Central memory CD8-positive, alpha-beta T cell (primary cell): ENCODE results near the gene PTPRG.
"Not testable (repeated sequence)": the region's sequence is repeated elsewhere in the genome, so short reads cannot be mapped to it uniquely, and the experiment has no call there.

Experiments used
- ATAC-seq: fragments of 150-1000 bp; cut with Tn5 transposase; replicated peaks from 2 replicates; pipeline ENCODE4 v1.10.0; 2022; ENCODE audit warnings: mild to moderate bottlenecking, moderate FRiP score, moderate number of reproducible peaks; ENCODE audit not compliant: poor library complexity, severe bottlenecking; ENCODE audit errors: extremely low read depth
- DNase-seq, 2 donors: peaks; one replicate each; pipeline ENCODE4 v3.0.0; 2021; ENCODE audit warnings: low spot score in 2 of 2
- H3K27ac Mint-ChIP-seq: one replicate; pipeline ENCODE4 v1.8.0; 2022; ENCODE audit warnings: low read depth, mild to moderate bottlenecking, moderate library complexity, mixed read lengths
- H3K27me3 Mint-ChIP-seq: one replicate; pipeline ENCODE4 v1.8.0; 2022; ENCODE audit warnings: mixed read lengths
- H3K36me3 Mint-ChIP-seq: one replicate; pipeline ENCODE4 v1.8.0; 2022; ENCODE audit warnings: mild to moderate bottlenecking, moderate library complexity, mixed read lengths; ENCODE audit not compliant: insufficient read depth
- H3K4me1 Mint-ChIP-seq: one replicate; pipeline ENCODE4 v1.8.0; 2022; ENCODE audit warnings: mixed read lengths
- H3K4me3 Mint-ChIP-seq: one replicate; pipeline ENCODE4 v1.8.0; 2022; ENCODE audit warnings: mild to moderate bottlenecking, moderate library complexity, mixed read lengths
- H3K9me3 Mint-ChIP-seq: one replicate; pipeline ENCODE4 v1.8.0; 2022; ENCODE audit warnings: mixed read lengths

The PTPRG gene

DNA sequence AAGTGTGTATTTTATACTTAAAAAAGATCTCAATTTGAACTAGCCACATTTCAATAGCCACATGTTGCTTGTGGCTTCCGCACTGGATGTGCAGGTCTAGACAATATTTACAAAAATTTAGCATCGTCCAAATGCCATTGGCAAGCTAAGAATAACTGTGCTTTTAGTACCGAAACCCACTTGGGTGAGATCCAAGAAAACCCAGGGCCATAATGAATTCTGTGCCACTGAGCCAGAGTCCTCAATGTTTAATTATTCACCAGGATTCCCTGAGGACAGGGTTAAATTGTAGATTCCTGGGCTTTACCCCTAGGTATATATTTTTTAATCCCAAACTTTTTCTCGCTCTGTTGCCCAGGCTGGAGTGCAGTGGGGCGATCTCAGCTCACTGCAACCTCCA, 22.9 kb upstream of the PTPRG start:
- ATAC-seq: no peak
- H3K9me3 Mint-ChIP-seq: peaks cover 9% of the 10 kb centered on the region

DNA sequence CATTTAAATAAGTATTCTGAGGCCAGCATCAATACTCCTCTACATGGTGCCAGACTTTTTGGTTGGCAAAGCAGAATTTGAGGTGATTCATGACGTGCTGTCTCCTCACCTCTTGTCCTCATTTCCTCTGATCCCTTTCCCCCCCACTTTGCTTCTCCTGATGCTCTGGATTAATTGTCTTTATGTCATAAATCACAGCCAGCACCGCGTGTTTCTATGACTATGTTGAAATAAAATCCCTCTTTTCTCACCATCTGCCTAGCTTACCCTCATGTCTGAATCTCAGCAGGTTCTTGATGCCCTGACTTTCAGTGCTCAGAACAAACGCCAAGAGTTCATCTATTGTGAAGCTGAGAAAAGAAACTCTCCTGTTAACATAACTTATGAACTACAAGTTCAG, 19.7 kb upstream of the PTPRG start:
- no peak for ATAC-seq
- H3K4me1 Mint-ChIP-seq: no peaks in the 10 kb centered on the region
- no peaks in the 10 kb centered on the region for H3K27me3 Mint-ChIP-seq
- H3K27ac Mint-ChIP-seq: no peak overlapping the region
- peaks cover 9% of the 10 kb centered on the region for H3K9me3 Mint-ChIP-seq
- no peaks in the 10 kb centered on the region for H3K36me3 Mint-ChIP-seq
- H3K4me3 Mint-ChIP-seq: no peak overlapping the region
- no peak for DNase-seq

More for the DNA sequence above, 22.9 kb upstream of the PTPRG start:
- DNase-seq: no peak
- H3K27ac Mint-ChIP-seq: no peak overlapping the region
- no peaks in the 10 kb centered on the region for H3K27me3 Mint-ChIP-seq
- H3K4me3 Mint-ChIP-seq: no peak overlapping the region
- H3K36me3 Mint-ChIP-seq: peaks cover 1% of the 10 kb centered on the region
- H3K4me1 Mint-ChIP-seq: no peaks in the 10 kb centered on the region

DNA sequence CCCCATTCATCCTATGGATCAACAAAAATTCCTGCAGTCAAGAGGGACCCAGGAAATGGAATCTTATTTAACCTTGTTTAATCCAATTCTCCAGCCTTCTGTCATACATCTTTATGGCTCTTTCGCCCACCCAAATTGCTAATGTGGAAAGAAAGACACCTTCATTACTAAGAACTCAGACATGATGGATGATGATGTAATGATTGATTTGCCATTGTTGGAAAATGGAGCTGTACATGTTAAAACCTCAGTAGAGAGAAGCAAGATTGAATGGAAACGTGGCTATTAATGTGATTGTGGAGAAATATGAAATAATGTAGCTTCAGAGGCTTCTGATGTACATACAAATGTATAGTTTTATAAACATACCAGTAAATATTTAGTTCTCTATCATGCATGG, 15.7 kb upstream of the PTPRG start:
- Mint-ChIP-seq H3K36me3 (no peaks in the 10 kb centered on the region), H3K27ac (no peak overlapping the region), H3K4me3 (no peak overlapping the region), H3K4me1 (no peaks in the 10 kb centered on the region), H3K9me3 (peaks cover 9% of the 10 kb centered on the region), H3K27me3 (no peaks in the 10 kb centered on the region)
- DNase-seq: no peak
- no peak for ATAC-seq

DNA sequence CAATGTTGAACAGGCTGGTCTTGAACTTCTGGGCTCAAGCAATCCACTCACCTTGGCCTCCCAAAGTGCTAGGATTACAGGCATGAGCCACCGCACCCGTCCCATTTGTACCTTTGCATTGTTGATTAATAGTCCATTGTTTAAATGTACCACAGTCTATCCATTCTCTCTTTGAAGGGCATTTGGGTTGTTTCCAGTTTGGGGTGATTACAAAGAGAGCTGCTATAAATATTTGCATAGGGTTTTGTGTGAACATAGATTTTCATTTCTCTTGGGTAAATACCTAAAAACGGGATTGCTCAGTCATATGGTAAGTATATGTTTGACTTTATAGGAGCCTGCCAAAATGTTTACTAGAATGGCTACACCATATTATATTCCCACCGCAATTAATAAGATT, 13.7 kb upstream of the PTPRG start:
- no peaks in the 10 kb centered on the region for H3K27me3 Mint-ChIP-seq
- H3K36me3 Mint-ChIP-seq: no peaks in the 10 kb centered on the region
- peaks cover 5% of the 10 kb centered on the region for H3K9me3 Mint-ChIP-seq
- H3K4me1 Mint-ChIP-seq: no peaks in the 10 kb centered on the region
- H3K27ac Mint-ChIP-seq: no peak overlapping the region
- no peak for ATAC-seq
- no peak for DNase-seq
- no peak overlapping the region for H3K4me3 Mint-ChIP-seq

DNA sequence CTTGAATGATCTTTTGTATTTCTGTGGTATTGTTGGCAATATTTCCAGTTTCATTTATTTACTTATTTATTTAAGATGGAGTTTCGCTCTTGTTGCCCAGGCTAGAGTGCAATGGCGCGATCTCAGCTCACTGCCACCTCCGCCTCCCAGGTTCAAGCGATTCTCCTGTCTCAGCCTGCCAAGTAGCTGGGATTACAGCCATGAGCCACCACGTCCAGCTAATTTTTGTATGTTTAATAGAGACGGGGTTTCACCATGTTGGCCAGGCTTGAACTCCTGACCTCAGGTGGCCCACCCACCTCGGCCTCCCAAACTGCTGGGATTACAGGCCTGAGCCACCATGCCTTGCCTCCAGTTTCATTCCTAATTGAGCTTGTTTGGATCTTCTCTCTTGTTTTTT, 8.7 kb upstream of the PTPRG start:
- H3K27ac Mint-ChIP-seq, H3K36me3 Mint-ChIP-seq, H3K4me3 Mint-ChIP-seq, H3K9me3 Mint-ChIP-seq, DNase-seq, H3K4me1 Mint-ChIP-seq, ATAC-seq: not testable (repeated sequence)
- peaks cover 11% of the 10 kb centered on the region for H3K27me3 Mint-ChIP-seq

DNA sequence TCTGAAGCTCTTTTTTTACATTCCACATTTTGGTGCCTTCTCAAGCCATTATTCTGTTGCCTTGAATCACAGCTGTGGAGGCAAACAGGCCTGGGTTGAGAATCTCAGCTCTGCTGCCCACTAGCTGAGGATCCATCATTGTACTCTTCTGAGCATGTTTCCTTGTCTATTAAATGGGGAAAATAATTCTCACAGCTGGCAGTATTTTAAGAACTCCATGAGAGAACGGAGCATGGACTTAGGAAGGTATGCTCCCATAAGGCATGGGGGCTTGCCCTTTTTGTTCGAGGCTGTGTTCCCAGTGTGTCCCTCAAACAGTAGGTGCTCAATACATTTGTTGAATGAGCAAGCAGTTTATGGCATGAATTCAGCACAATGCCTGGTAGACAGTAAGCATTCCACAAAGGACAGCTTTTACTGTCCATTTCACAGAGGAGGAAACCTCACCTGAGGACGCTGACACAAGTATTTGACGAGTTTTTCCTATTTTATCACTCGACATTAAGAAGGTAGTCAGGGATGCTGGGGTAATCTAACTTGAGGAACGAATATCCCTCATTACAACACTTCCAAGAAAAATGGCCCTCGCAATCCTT, 2.1 kb upstream of the PTPRG start:
- Mint-ChIP-seq H3K4me1 (no peaks in the 10 kb centered on the region), H3K27ac (no peak overlapping the region), H3K36me3 (no peaks in the 10 kb centered on the region), H3K4me3 (no peak overlapping the region), H3K9me3 (peaks cover 6% of the 10 kb centered on the region), H3K27me3 (peaks cover 59% of the 10 kb centered on the region)
- DNase-seq (no peak), ATAC-seq (no peak)

DNA sequence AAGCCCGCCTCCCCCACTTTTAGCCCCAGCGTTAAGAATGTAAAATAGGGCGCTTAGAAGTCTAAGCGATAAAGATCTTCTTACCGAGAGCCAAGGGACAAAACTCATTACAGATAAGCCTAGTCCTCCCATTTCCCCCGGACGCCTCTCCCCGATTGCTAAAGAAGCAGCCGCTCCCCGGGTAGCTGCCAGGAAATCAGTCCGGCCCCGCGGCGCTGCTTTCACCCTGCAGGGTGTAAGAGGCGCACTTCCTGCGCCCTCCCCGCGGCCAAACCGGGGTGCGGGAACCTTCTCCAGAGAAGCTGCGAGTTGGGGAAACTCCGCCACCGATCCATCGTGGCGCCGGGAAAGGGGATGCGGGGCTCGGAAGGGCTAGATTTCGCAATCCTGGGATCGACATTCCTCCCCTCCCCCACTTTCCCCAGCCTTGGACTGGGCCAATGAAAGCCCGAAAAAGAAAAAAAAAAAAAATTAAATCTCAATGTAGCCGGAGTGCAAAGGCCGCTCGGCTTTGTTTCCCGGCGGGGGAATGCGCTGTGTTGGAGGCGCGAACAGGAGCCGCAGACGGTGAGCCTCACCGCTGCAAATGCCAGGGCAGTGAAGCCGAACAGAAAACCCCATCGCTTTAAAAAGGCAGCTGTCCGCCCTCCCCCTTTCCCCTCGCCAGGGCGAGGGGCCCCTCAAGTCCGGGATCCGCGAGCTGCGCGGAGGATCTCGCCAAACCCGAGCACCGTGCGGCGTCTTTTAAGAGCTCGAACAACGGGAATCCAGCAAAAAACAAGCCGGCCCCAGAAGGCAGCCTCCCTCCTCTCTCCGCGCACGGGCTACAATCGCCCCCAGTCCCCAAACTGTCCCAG, 626 bp upstream of the PTPRG start:
- DNase-seq: no peak
- no peak for ATAC-seq
- Mint-ChIP-seq H3K36me3 (no peaks in the 10 kb centered on the region), H3K9me3 (peaks cover 6% of the 10 kb centered on the region), H3K27me3 (peaks cover 63% of the 10 kb centered on the region), H3K4me3 (peak overlapping the region; percentile 4), H3K27ac (no peak overlapping the region), H3K4me1 (no peaks in the 10 kb centered on the region)

DNA sequence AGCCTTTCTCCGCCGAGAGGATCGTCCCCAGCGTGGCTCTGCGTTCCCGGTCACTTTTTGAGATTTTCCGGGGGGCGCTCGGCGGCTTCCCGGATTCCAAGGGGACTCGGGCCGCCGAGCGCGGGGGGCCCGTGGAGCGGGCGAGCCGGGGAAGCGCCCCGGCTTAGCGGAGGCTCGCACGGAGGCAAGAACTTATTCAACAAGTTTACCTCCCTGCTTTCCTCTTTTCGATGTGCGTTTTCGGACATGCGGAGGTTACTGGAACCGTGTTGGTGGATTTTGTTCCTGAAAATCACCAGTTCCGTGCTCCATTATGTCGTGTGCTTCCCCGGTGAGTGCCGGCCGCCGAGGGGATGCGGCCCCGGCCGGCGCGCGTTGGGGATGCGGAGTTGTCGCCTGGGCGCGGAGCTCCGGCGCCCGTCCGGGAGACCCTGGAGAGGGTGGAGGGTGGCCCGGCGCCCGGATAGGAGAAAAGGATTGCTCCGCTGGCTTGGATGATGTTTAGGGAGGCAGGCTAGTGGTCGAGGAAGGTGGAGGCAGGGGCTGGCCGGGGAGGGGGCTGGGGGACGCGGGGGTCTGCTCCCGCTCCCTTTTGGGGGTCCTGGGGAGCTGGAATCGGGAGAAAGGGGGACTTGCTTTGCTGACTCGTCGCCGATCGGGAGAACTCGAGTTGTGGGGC, 810 bp downstream of the PTPRG start:
- no peak overlapping the region for H3K27ac Mint-ChIP-seq
- no peak for ATAC-seq
- H3K9me3 Mint-ChIP-seq: no peaks in the 10 kb centered on the region
- H3K27me3 Mint-ChIP-seq: peaks cover 56% of the 10 kb centered on the region
- no peaks in the 10 kb centered on the region for H3K4me1 Mint-ChIP-seq
- H3K4me3 Mint-ChIP-seq: no peak overlapping the region
- peaks cover under 1% of the 10 kb centered on the region for H3K36me3 Mint-ChIP-seq
- DNase-seq: no peak

DNA sequence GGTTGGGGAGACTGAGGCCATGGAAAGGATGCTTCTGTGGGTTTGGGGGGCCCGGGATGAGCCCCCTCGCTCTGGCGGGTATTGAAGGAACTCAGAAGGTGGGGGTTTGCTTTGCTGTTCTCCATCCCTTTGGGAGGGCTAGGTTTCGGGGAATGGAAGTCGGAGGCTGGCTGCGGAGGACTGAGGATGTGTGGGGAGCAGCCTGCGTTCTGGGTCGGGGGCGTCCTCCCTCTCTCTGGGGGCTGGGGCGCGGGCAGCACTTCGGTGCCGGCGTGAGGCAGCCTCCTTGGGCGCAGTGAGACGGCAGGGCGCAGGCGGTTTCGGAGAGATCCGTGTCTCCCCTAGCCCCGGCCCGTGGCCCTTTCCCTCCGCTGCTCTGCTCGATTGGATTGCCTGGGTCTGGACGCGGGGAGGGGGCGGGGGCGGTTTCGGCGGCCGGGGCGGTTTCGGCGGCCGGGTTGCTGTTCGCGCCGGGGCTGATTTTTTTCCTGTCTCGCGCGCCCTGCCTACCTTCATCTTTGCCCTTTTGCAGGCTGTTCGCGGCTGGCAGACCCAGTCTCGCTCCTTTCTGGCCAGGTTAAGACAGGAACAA, 1.4 kb downstream of the PTPRG start:
- no peak overlapping the region for H3K4me3 Mint-ChIP-seq
- H3K36me3 Mint-ChIP-seq: peaks cover 2% of the 10 kb centered on the region
- no peaks in the 10 kb centered on the region for H3K4me1 Mint-ChIP-seq
- H3K9me3 Mint-ChIP-seq: no peaks in the 10 kb centered on the region
- peaks cover 52% of the 10 kb centered on the region for H3K27me3 Mint-ChIP-seq
- DNase-seq (no peak), ATAC-seq (no peak)
- H3K27ac Mint-ChIP-seq: no peak overlapping the region

DNA sequence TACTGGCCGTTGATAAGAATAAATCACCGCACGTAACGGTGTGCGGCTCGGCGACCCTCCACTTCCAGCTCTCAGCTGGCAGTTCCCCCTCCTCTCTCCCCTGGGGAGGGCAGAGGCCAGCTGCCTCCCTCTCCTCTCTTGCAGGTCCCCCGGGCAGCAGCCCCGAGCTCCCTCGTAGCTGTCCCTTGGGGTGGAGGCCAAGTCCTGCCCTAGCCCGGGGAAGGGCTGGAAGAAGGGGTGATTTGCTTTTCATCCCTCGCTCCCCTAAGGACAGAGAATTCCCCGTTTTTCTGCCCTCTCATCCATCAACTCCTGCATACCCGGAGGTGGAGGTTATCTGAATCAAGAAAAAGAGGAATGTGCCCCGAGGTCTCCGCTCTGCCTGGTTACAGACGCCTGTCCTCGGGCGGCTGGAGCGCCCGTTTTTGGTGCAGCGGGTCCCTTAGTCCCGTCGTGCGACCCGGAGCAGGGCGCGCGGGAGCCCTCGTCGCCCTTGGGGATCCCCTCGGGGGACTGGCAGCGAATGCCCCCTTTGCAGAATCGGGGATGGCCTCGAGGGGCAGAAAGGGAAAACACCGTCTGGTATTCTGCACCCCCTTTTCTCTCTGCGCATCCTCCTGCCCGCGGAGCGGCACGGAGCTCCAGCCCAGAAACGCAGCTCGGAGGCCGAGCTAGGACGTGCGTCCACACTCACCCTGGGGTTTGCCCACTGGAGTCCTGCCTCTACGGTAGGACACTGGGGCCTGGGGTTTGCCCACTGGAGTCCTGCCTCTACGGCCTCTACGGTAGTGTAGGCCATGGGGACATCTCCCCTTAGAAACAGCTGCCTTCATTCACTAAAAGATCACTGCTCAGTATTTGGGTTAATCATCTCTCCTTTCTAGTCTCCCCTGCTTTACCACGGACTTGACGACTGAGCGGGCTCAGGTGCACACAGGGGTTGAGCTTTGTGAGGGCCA, 2.2 kb downstream of the PTPRG start:
- Mint-ChIP-seq H3K9me3 (no peaks in the 10 kb centered on the region), H3K27ac (no peak overlapping the region), H3K4me3 (no peak overlapping the region), H3K27me3 (peaks cover 47% of the 10 kb centered on the region), H3K4me1 (no peaks in the 10 kb centered on the region), H3K36me3 (peaks cover 2% of the 10 kb centered on the region)
- DNase-seq (no peak), ATAC-seq (no peak)

DNA sequence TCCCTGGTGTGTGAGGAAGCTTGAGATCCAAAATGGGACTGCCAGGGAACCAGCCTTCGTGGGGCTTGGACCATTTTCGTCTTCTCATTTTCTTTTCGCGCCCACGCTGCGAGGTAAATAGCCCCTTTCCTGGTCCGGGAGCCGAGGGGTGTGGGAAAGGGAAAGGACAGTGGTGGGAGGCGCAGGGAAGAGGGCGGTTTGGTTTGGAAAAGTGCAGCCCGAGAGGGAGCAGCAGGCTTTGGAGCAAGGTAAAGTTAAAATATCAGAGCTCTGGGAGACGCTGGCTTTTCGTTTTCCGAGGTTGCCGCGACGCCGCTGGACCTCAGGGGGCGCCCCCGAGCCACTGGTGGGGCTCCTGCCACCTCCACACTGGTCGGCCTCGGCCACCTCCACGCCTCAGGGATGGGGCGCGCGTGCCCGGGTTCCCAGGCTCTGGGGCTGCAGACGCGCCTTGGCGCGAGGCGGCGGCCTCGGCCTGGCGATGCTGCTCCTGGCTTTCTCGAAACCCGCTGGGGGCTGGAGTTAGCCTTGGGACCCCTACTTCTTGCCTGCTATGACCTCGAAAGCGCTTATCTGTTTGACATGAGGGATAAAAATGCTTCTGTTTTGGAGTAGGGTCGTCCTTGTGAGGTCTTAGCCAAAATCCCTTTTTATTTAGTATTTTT, 3.2 kb downstream of the PTPRG start:
- Mint-ChIP-seq H3K4me1 (no peaks in the 10 kb centered on the region), H3K27me3 (peaks cover 38% of the 10 kb centered on the region), H3K36me3 (peaks cover 2% of the 10 kb centered on the region), H3K4me3 (no peak overlapping the region), H3K9me3 (no peaks in the 10 kb centered on the region), H3K27ac (no peak overlapping the region)
- DNase-seq (no peak), ATAC-seq (no peak)
